ENCODE measurements around the gene RIOX2.
"Not testable (repeated sequence)": the region's sequence is repeated elsewhere in the genome, so short reads cannot be mapped to it uniquely, and the experiment has no call there.

Gene RIOX2

GRCh38 chr3:97971679-97972567 is at the start of gene RIOX2:
RIOX2 (minus strand) TSS chr3:97972431; CDS start chr3:97967593, 4,838 bp downstream.
- peak; percentile 49 for DNase-seq

- DNase-seq: no peak
These were observed 48.2 kb upstream of the RIOX2 start for GRCh38 chr3:98020412-98020811.

- DNase-seq: no peak
These were observed 46.1 kb upstream of the RIOX2 start for GRCh38 chr3:98018301-98018700.

GRCh38 chr3:98014268-98014585 is 42.0 kb upstream of the RIOX2 start:
- DNase-seq: no peak

DNA sequence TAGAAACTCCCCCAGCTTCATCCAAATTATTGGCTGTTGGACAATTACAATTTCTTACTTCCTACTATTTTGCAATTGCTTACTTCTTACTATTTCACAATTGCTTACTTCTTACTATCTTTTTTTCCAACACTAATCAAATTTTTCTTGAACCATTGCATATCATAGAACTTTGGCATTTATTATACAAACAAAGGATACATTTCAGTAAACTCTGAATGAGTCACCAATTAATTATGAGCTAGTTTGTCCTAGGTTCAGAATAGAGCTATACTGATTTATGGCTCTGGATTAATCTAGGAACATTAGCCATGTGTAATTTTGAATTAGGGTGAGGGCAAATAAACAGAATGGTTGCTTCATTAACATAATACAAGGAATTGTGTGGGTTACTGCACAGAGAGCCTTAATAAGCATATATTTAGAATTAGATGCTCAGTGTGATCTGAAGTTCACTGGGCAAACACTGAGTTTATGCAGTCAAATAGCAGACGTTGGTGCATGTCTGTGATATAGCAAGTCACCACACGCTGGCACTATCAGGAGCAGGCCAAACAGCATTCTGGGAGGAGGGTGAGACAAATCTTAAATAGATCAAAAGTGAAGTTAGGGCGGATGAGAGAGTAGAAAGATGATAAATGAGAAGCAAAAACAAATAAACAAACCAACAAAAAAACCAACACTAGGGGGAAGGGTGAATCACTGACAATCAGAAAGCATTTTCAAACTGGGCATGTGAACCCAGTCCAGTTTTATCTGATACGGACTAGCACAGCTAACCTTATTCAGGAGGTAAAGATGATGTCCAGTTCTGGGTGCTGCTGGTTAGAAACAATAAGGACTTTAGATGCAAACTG is 41.4 kb upstream of the RIOX2 start:
- DNase-seq: no peak

GRCh38 chr3:98012979-98013378 is 40.7 kb upstream of the RIOX2 start:
- no peak for DNase-seq

- DNase-seq: not testable (repeated sequence)
These were observed 38.7 kb upstream of the RIOX2 start for GRCh38 chr3:98010883-98011449.

DNA sequence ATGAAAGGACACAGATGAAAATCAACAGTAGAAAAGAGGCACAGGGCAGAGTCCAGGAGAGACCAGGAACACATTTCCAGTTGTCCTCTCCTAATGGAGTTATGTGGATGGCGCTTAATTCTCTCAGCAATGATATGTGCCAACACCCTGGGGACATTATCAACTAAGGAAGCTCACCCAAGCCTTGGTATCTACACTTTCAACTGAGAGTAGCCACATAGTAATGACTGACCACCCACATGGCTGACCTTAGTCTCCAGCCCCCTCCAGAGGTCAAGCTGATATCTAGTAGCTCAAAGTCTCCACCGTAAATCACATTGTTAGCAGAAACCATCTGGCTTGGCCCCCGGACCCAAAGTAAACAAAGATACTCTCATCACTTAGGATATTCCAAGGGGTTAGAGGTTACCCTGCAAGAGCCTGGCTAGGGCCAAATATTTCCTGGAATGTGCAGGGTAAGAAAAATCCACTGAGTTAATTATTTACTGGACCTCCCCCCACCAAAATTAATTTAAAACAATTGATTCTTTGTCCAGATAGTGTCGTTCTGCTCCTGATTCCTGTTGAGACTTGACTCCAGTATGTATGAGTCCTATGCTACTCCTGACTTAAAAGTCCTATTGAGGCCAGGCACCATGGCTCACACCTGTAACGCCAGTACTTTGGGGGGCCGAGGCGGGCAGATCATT is 38.1 kb upstream of the RIOX2 start:
- DNase-seq: no peak

- no peak for DNase-seq
These were observed 36.6 kb upstream of the RIOX2 start for GRCh38 chr3:98008855-98009254.

DNA sequence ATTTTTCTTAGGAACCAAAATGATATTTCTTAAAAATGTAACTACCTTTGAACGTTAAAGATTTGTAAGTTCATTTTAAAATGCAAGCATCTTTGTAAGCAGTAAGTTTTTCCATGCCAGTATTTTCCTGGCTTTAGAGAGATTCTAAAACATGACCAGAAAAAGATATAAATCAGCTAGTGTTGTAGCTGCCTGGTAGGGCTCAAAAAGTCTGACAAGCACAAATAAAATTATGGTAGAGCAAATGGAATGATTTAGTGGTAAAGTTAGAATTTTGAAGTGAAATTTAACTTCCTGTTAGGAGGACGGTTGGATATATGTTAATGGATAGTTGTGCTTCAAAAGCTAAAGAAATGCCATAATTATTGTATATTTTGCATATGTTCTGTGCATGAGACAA is 33.2 kb upstream of the RIOX2 start:
- no peak for DNase-seq

DNA sequence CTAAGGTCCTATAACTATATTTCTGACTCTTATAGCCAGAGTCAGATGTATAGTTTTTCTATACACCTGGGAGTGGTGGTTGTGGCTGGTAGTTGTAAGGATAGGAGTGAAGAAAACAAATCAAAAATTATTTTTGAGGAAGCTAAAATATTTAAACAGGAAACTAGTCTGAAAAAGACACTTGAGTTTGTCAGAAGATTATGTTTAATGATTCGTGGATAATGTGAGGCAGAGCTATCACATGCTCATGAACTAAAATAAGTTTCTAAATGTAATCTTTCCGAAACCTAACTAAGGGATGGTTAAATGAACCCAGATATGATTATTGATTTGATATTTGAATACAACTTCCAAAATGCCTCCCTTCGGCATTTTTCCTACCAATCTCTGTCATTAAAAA is 32.5 kb upstream of the RIOX2 start:
- no peak for DNase-seq

DNA sequence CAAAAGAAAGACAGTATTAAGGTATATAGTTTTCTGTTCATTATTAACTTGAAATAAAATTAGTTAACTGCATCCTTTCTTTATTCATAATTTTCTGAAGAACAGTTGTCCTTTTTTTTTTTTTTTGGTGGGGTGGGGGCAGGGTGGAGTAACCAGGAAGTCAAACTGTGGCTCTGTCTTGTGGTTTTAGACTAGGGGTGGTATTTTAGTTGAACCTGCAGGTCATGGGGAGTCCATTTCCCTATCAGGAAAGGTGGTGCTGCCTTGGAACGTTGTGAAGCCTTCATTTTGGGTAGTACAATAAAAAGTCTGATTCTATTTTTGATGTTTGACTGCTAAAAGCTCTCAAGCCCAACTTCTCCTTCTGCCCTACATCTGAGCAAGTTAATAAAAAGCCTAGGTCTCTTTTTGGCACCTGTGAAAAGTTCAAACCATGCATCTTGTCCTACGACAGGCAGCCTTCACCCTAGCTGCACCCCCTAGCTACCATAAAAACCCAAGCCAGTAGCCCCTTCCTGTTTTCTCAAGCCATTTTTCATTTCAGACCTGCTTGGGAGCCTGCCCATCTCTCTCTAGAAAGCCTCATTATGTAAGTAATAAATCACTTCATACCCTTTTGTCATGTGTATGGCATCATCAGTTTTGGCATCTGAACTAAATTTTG is 31.2 kb upstream of the RIOX2 start:
- DNase-seq: no peak

DNA sequence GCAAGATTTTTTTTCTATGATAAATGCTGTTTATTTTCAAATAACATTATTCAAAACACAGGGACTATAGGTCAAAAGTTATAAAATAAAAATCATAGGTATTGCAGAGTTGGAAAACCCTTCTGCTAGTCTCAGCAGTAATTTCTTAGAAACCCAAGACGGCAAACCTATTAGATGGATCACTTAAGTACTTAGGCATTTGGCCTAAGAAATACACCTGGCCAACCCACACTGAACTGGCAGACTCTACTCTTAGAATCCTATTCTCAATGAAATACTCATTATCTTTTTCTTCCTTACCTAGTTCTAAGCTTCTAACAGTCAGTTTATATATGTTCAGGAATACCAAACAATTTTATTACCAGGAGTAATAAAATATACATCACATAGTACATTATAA is 30.5 kb upstream of the RIOX2 start:
- DNase-seq: no peak

DNA sequence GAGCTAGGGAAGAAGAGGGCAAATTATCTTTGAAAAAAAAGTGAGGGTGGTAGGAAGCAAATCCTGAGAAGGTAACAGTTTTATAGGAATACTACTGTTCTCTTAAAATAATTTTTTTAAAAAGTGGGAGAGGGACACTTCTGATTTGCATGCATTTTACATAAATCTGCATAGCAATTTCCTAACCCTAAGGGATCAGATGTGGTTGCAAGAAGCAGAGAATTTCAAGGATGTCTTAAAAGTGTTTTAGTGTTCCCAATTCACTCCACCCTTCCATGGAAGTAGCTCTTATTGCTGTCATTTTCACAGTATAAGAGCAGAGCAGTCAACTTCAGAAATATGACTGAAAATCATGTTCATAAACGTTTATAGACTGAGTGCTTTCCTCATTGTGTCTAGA is 27.8 kb upstream of the RIOX2 start:
- no peak for DNase-seq

DNA sequence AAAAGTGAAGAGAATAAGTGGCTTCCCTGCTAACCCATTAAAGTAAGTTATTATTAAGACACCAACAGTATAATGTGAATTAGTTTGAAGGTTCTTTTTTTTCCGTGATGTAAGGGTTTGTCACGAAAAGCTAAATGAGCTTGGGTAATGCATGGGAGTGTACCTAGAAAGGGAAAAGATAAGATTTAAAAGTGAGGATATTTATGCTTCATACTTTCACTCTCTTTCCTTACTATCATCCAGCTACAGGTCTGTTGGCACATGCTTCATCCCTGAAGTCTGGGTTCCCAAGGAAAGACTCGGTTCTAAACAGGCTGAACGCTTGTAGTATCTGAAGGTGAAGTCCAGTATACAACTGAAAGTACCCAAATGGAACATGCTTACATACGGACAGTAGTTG is 26.9 kb upstream of the RIOX2 start:
- no peak for DNase-seq

GRCh38 chr3:97996988-97997387 is 24.8 kb upstream of the RIOX2 start:
- no peak for DNase-seq

GRCh38 chr3:97994328-97994945 is 22.2 kb upstream of the RIOX2 start:
- DNase-seq: no peak

DNA sequence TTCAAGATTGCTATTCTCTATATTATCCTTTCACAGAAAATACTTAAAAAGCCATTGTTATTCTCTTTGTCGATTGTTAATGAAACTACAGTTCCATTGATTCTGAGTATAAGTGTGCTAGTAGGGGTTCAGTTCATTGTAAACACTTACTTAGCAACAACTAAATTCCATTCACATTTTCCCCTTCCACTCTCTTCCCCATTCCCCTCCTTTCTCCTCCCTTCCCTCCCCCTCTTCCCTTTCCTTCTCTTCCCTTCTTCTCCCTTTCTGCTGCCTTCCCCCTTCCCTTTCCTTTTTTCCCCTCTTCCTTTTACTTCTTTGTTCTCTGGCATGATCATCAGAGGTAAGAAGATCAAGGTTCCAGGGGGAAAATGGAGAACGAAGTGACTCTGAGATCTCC is 21.3 kb upstream of the RIOX2 start:
- no peak for DNase-seq

DNA sequence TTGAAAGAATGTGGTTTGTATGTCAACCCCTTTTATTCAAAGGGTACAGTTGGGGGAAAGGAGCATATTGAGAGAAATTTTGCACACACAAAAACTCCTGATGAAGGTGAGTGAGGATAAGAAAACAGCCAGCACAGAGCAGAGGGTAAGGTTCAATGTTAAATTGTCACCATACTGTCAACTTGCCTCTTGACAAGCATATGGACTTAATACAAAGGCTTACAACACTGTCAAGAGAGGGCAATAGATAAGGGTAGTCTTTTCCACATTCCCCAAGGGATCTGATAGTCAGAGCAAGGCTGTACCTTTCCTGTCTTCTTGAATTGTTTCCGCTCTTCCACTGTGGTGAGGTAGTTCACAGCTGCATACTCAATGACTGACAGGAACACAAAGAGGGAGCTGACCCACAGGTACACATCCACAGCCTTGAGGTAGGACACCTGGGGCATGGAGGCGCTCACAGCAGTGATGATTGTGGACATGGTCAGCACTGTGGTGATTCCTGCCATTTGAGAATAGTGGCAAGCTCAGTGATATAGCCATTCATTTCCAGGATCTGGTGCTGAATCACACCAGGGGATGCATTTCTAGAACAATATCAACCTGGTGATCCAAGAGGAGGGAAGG is 20.4 kb upstream of the RIOX2 start:
- DNase-seq: no peak

DNA sequence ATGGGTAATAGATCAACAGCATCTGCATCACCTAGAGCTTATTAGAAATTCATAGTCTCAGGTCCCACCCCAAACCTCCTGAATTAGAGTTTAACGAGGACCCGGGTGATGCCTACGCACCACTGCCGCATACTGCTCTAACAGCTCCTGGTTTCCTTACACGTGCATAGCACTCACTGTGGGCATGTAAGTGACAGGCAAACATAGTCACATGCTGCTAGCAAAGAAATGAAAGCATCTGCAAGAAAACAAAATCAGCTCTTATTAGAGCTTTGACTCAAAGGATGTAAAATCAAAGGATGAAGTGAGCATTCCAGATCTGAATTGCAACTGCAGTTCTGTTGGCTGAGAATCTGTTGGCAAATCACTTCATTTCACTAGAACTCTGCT is 19.1 kb upstream of the RIOX2 start:
- DNase-seq: no peak

DNA sequence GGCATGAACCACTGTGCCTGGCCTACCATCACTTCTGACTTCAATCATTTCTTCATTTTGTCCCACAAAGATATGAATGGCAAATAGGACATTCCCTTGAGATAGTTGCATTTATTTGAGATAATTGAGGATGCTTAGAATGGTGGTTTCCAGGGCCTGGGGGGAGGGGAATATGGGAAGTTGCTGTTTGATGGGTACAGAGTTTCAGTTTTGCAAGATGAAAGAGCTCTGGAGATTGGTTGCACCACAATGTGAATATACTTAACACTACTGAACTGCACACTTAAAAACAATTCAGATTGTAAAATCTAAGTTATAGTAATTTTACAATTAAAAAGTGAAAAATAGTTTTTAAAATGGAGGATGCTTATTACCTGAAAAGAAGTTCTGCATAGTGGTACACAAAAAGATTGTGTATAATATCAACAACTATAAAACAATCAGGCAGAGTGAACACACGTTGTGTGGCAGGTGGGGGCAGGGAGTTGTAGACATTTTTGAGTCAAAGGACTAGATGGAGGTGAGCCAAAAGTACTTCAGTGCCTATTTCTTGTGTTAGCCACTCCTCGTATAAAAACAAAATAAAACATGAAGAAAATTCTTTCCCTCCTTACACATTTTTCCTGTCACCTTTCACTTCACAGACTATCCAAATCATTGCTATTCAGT is 18.5 kb upstream of the RIOX2 start:
- no peak for DNase-seq
